ENCODE measurements around the gene ADAMTS15. TPM values are rescaled to one million over a fixed set of nuclear protein-coding genes. Genes with fewer than 3 reads are reported as not detected.
"Not testable (repeated sequence)": the region's sequence is repeated elsewhere in the genome, so short reads cannot be mapped to it uniquely, and the experiment has no call there.

The ADAMTS15 gene
- total RNA-seq, 1 donor from 2014 or later, result 22.0 TPM

DNA sequence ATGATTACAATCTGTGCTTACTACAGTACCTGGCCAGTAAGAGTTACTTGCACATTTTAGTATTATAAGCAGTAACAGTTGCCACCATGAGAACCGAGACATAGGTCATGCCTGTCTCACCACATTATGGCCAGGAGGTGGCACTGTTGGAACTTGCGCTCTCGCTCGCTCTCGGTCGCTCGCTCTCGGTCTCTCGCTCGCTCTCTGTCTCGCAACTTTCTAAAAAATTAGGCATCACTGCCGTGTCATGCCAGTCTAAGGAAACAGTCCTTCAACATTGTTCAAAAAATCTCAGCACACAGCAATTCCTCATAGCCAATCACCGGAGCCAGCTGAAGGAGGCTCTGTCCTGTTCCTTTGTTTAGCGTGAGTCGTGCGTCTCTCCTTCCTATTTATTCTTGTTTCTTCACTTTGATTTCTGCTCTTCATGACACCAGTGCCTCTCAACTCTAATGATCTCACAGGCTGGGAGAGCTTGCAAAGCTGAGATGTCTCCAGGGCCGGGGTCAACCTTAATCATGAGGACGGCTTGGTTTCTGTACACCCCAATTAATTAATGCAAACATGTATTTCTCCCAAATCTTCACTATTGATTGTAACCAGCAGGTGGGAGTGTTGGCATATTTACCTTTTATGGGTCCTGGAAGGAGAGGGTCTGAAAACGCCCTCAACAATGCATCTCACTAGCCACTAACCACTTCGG, 13.8 kb upstream of the ADAMTS15 start:
- Mint-ChIP-seq H3K27me3 (peaks cover 24% of the 10 kb centered on the region), H3K9me3 (no peaks in the 10 kb centered on the region), H3K4me3 (no peak overlapping the region), H3K27ac (no peak overlapping the region), H3K36me3 (no peaks in the 10 kb centered on the region), H3K4me1 (ENCODE audit: unreplicated experiment) (no peaks in the 10 kb centered on the region)
- TF ChIP-seq, protein P1, sequence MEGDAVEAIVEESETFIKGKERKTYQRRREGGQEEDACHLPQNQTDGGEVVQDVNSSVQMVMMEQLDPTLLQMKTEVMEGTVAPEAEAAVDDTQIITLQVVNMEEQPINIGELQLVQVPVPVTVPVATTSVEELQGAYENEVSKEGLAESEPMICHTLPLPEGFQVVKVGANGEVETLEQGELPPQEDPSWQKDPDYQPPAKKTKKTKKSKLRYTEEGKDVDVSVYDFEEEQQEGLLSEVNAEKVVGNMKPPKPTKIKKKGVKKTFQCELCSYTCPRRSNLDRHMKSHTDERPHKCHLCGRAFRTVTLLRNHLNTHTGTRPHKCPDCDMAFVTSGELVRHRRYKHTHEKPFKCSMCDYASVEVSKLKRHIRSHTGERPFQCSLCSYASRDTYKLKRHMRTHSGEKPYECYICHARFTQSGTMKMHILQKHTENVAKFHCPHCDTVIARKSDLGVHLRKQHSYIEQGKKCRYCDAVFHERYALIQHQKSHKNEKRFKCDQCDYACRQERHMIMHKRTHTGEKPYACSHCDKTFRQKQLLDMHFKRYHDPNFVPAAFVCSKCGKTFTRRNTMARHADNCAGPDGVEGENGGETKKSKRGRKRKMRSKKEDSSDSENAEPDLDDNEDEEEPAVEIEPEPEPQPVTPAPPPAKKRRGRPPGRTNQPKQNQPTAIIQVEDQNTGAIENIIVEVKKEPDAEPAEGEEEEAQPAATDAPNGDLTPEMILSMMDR (conservative IDR thresholded peaks at IDR 0.05), result peak; percentile 78
- DNase-seq (ENCODE audit: extremely low spot score, unreplicated experiment), result peak; percentile 79

DNA sequence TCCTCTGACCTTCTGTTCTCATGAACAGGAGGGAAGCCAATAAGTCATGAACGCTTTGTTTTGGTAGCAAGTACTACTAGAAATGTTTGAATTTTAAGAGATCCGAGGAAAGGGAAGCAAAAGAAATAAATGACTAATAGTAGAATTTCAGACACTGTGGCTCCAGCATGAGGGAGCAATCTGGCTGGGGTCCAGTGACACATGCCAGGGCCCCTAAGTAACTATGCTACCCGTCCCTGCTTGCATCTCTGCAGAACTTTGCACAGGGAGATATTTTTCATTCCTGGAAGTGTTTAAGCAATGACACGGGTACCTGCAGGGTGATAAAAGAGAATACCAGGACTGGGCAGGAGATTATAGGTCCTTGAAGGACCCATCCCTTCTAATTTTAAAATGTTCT, 12.8 kb upstream of the ADAMTS15 start:
- DNase-seq (ENCODE audit: extremely low spot score, unreplicated experiment), result no peak
- Mint-ChIP-seq H3K9me3 (no peaks in the 10 kb centered on the region), H3K4me1 (ENCODE audit: unreplicated experiment) (no peaks in the 10 kb centered on the region), H3K4me3 (peak overlapping the region; percentile 27), H3K27ac (no peak overlapping the region), H3K27me3 (peaks cover 14% of the 10 kb centered on the region), H3K36me3 (no peaks in the 10 kb centered on the region)
- TF ChIP-seq, protein P1 (conservative IDR thresholded peaks at IDR 0.05), result no peak

DNA sequence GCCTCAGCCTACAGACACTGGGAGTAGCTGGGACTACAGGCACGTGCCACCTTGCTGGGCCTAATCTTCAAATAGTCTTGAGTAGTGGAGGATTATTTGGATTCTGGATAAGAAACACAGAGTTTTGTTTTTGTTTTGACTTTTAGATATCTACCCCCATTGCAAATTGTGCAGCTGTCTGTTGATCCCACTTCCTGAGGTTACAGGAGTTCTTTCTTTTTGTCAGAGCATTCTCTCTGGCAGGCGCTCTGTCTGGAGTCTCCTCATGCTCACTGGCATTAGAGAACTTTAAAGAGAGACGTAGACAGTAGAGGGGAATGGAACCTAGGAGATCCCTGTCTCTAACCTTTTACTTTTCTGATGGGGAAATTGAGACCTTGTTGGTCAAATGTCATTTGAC, 12.3 kb upstream of the ADAMTS15 start:
- no peaks in the 10 kb centered on the region for H3K4me1 Mint-ChIP-seq (ENCODE audit: unreplicated experiment)
- H3K4me3 Mint-ChIP-seq, result no peak overlapping the region
- no peaks in the 10 kb centered on the region for H3K36me3 Mint-ChIP-seq
- H3K27me3 Mint-ChIP-seq, result peaks cover 9% of the 10 kb centered on the region
- no peaks in the 10 kb centered on the region for H3K9me3 Mint-ChIP-seq
- DNase-seq (ENCODE audit: extremely low spot score, unreplicated experiment), result no peak
- TF ChIP-seq, protein P1 (conservative IDR thresholded peaks at IDR 0.05), result no peak
- no peak overlapping the region for H3K27ac Mint-ChIP-seq

DNA sequence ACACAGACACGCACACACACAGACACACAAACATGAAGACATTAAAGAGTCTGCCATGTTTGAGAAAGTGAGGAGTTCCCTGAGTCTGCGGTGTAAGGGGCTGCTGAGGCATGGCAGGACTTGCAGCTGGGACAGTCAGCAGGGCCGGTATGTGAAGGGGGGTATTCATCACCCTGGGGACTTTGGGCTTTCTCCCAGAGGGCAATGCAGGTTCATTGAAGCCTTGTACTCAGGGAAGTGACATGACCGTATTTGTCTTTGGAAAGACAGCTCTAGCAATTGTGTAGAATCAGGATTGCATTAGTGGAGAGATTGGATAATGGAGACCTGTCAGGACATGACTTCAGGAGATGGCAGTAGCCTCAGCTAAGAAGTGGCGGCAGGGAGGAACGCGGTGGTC, 10.6 kb upstream of the ADAMTS15 start:
- H3K27ac Mint-ChIP-seq, result no peak overlapping the region
- no peak overlapping the region for H3K4me3 Mint-ChIP-seq
- no peaks in the 10 kb centered on the region for H3K36me3 Mint-ChIP-seq
- peaks cover 7% of the 10 kb centered on the region for H3K27me3 Mint-ChIP-seq
- TF ChIP-seq, protein P1 (conservative IDR thresholded peaks at IDR 0.05), result no peak
- no peaks in the 10 kb centered on the region for H3K4me1 Mint-ChIP-seq (ENCODE audit: unreplicated experiment)
- no peaks in the 10 kb centered on the region for H3K9me3 Mint-ChIP-seq
- DNase-seq (ENCODE audit: extremely low spot score, unreplicated experiment), result no peak

DNA sequence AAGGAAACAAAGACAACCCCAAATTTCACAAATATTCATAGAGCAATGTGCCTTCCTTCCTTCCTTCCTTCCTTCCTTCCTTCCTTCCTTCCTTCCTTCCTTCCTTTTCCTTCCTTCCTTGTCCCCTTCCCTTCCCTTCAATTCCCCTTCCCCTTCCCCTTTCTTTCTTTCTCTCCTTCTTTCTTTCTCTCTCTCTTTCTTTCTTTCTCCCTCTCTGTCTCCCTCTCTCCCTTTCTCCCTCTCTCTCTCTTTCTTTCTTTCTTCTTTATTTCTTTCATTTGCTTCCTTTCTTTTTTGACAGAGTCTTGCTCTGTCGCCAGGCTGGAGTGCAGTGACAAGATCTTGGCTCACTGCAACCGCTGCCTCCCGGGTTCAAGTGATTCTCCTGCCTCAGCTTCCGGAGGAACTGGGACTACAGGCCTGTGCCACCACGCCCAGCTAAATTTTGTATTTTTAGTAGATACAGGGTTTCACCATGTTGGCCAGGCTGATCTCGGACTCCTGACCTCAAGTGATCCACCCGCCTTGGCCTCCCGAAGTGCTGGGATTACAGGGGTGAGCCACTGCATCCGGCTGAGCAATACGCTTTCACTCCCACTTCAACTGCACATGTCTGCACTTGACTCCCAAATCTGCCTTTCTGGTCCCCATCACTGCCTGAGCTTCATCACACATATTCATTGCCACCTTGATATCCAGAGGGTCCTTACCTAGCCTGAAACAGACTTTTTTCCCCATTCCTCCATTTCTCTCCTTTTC, 9.9 kb upstream of the ADAMTS15 start:
- not testable (repeated sequence) for DNase-seq (ENCODE audit: extremely low spot score, unreplicated experiment); H3K36me3 Mint-ChIP-seq; H3K9me3 Mint-ChIP-seq; H3K27me3 Mint-ChIP-seq; H3K4me3 Mint-ChIP-seq; H3K27ac Mint-ChIP-seq; H3K4me1 Mint-ChIP-seq (ENCODE audit: unreplicated experiment)

DNA sequence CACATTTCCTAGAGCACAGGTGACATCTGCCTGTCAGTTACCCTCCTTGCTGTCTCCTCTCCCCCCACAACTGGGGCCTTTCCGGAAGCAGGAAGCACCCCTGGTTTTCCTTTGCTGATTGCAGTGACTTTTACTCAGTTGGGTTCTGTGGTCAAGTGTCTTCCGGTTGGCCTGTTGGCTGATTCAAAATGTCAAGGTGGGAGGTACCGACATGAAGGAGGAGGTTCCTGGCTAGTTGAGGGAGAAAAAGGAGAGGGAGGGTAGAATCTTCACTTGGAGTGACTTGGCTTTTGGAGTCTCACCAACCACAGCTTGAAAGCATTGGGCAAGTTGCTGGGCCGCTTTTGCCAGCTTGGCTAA, 9.3 kb upstream of the ADAMTS15 start:
- Mint-ChIP-seq H3K27ac (no peak overlapping the region), H3K4me3 (no peak overlapping the region), H3K36me3 (no peaks in the 10 kb centered on the region), H3K27me3 (peaks cover 10% of the 10 kb centered on the region), H3K9me3 (no peaks in the 10 kb centered on the region), H3K4me1 (ENCODE audit: unreplicated experiment) (no peaks in the 10 kb centered on the region)
- TF ChIP-seq, protein P1 (conservative IDR thresholded peaks at IDR 0.05), result no peak
- no peak for DNase-seq (ENCODE audit: extremely low spot score, unreplicated experiment)

All from type B pancreatic cell (in vitro differentiated cells).